NOMO-1 treated with dmso at 0.1 percent for 144 hours (cell line): Measurements from ENCODE around the gene DCP1B.

Experiments used
- DNase-seq: peaks from one replicate; lab custom pipeline; 2025; ENCODE audit not compliant: unreplicated experiment; lab: John Stamatoyannopoulos, UW

DCP1B gene

DNA sequence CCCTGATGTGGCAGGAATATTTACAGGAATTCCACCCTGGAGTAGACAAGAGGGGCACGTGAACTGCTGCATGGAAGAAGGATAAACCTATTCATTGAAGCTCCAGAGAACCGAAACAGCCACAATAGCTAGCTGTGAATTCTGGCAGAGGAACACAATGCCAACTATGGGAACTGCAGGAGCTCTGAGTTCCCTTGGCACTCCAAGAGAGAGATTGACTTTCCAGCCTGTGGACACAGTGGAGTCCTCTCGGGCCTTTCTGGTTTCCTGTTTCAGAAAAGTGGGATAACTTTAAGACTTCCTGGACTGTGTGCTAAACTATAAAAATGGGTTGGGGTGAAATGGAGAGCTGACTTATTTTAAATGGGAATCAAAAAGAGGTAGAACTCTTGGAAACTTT is 97.7 kb downstream of the DCP1B start:
- DNase-seq, result no peak

DNA sequence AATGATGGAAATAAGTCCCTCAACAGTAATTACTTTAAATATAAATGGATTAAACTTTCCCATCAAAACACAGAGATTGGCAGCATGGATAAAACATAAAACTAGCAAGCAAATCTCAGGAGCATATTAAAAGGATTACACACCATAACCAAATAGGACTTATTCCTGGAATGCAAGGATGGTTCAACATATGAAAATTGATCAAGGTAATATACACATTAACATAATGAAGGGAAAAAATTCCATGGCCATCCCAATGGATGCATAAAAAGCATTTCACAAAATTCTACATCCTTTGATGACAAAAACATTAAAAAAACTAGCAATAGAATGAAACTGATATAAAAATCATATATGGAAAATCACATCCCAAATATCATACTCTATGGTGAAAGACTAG is 99.4 kb downstream of the DCP1B start:
- no peak for DNase-seq

DNA sequence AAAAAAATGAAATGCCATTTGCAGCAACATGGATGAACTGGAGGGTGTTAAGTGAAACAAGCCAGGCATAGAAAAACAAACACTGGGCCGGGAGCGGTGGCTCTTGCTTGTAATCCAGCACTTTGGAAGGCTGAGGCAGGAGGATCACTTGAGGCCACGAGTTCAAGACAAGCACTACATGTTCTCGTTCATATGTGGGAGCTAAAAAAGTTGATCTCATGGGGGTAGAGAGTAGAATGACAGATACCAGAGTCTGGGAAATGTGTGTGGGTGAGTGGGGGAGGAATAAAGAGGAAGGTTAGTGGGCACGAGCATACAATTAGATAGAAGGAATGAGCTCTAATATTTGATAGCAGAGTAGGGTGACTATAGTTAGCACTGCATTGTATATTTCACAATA is 107.3 kb downstream of the DCP1B start:
- no peak for DNase-seq
